ENCODE results near the gene ANKRD6.

Gene ANKRD6

GRCh38 chr6:89547281-89547680 is 114.3 kb downstream of the ANKRD6 start:
- no peak overlapping the region for H3K4me3 ChIP-seq (ENCODE audit: insufficient read depth, low read depth, low read length, poor library complexity, severe bottlenecking)
- H3K27ac ChIP-seq (ENCODE audit: insufficient read depth, low read length, poor library complexity, severe bottlenecking) = no peak overlapping the region
- no peaks in the 10 kb centered on the region for H3K27me3 ChIP-seq (replicated peaks; ENCODE audit: control insufficient read depth, insufficient read depth, low read length, poor library complexity, severe bottlenecking)
- no peak for DNase-seq
- H3K4me1 ChIP-seq (ENCODE audit: control insufficient read depth, insufficient read depth, low read length, poor library complexity, severe bottlenecking) = no peaks in the 10 kb centered on the region
- no peaks in the 10 kb centered on the region for H3K9me3 ChIP-seq (ENCODE audit: control insufficient read depth, low read length)
- no peaks in the 10 kb centered on the region for H3K36me3 ChIP-seq (ENCODE audit: control insufficient read depth, insufficient read depth, low read length)

- H3K27ac ChIP-seq (ENCODE audit: insufficient read depth, low read length, poor library complexity, severe bottlenecking) = no peak overlapping the region
- H3K4me3 ChIP-seq (ENCODE audit: insufficient read depth, low read depth, low read length, poor library complexity, severe bottlenecking) = no peak overlapping the region
- no peak for DNase-seq
- no peaks in the 10 kb centered on the region for H3K9me3 ChIP-seq (ENCODE audit: control insufficient read depth, low read length)
- no peaks in the 10 kb centered on the region for H3K36me3 ChIP-seq (ENCODE audit: control insufficient read depth, insufficient read depth, low read length)
- H3K27me3 ChIP-seq (replicated peaks; ENCODE audit: control insufficient read depth, insufficient read depth, low read length, poor library complexity, severe bottlenecking) = no peaks in the 10 kb centered on the region
- no peaks in the 10 kb centered on the region for H3K4me1 ChIP-seq (ENCODE audit: control insufficient read depth, insufficient read depth, low read length, poor library complexity, severe bottlenecking)
Observed at GRCh38 chr6:89553431-89553830, 120.5 kb downstream of the ANKRD6 start.

- Histone ChIP-seq H3K27ac (ENCODE audit: insufficient read depth, low read length, poor library complexity, severe bottlenecking) (no peak overlapping the region), H3K9me3 (ENCODE audit: control insufficient read depth, low read length) (no peaks in the 10 kb centered on the region), H3K36me3 (ENCODE audit: control insufficient read depth, insufficient read depth, low read length) (no peaks in the 10 kb centered on the region), H3K27me3 (replicated peaks; ENCODE audit: control insufficient read depth, insufficient read depth, low read length, poor library complexity, severe bottlenecking) (no peaks in the 10 kb centered on the region), H3K4me3 (ENCODE audit: insufficient read depth, low read depth, low read length, poor library complexity, severe bottlenecking) (no peak overlapping the region), H3K4me1 (ENCODE audit: control insufficient read depth, insufficient read depth, low read length, poor library complexity, severe bottlenecking) (no peaks in the 10 kb centered on the region)
- no peak for DNase-seq
Observed at GRCh38 chr6:89554106-89554505, 121.2 kb downstream of the ANKRD6 start.

GRCh38 chr6:89555031-89555430 is 122.1 kb downstream of the ANKRD6 start:
- Histone ChIP-seq H3K36me3 (ENCODE audit: control insufficient read depth, insufficient read depth, low read length) (no peaks in the 10 kb centered on the region), H3K27ac (ENCODE audit: insufficient read depth, low read length, poor library complexity, severe bottlenecking) (no peak overlapping the region), H3K9me3 (ENCODE audit: control insufficient read depth, low read length) (no peaks in the 10 kb centered on the region), H3K27me3 (replicated peaks; ENCODE audit: control insufficient read depth, insufficient read depth, low read length, poor library complexity, severe bottlenecking) (no peaks in the 10 kb centered on the region), H3K4me3 (ENCODE audit: insufficient read depth, low read depth, low read length, poor library complexity, severe bottlenecking) (no peak overlapping the region), H3K4me1 (ENCODE audit: control insufficient read depth, insufficient read depth, low read length, poor library complexity, severe bottlenecking) (no peaks in the 10 kb centered on the region)
- DNase-seq = no peak

- H3K4me1 ChIP-seq (ENCODE audit: control insufficient read depth, insufficient read depth, low read length, poor library complexity, severe bottlenecking) = no peaks in the 10 kb centered on the region
- no peak overlapping the region for H3K27ac ChIP-seq (ENCODE audit: insufficient read depth, low read length, poor library complexity, severe bottlenecking)
- no peaks in the 10 kb centered on the region for H3K27me3 ChIP-seq (replicated peaks; ENCODE audit: control insufficient read depth, insufficient read depth, low read length, poor library complexity, severe bottlenecking)
- no peak for DNase-seq
- H3K9me3 ChIP-seq (ENCODE audit: control insufficient read depth, low read length) = no peaks in the 10 kb centered on the region
- H3K36me3 ChIP-seq (ENCODE audit: control insufficient read depth, insufficient read depth, low read length) = no peaks in the 10 kb centered on the region
- H3K4me3 ChIP-seq (ENCODE audit: insufficient read depth, low read depth, low read length, poor library complexity, severe bottlenecking) = no peak overlapping the region
Observed at GRCh38 chr6:89555806-89556205, 122.9 kb downstream of the ANKRD6 start.

GRCh38 chr6:89559487-89559886 is 126.5 kb downstream of the ANKRD6 start:
- no peaks in the 10 kb centered on the region for H3K4me1 ChIP-seq (ENCODE audit: control insufficient read depth, insufficient read depth, low read length, poor library complexity, severe bottlenecking)
- no peak for DNase-seq

GRCh38 chr6:89562093-89562973 is 129.4 kb downstream of the ANKRD6 start:
- H3K9me3 ChIP-seq (ENCODE audit: control insufficient read depth, low read length) = no peaks in the 10 kb centered on the region
- no peaks in the 10 kb centered on the region for H3K27me3 ChIP-seq (replicated peaks; ENCODE audit: control insufficient read depth, insufficient read depth, low read length, poor library complexity, severe bottlenecking)
- no peak overlapping the region for H3K4me3 ChIP-seq (ENCODE audit: insufficient read depth, low read depth, low read length, poor library complexity, severe bottlenecking)
- no peaks in the 10 kb centered on the region for H3K36me3 ChIP-seq (ENCODE audit: control insufficient read depth, insufficient read depth, low read length)
- no peaks in the 10 kb centered on the region for H3K4me1 ChIP-seq (ENCODE audit: control insufficient read depth, insufficient read depth, low read length, poor library complexity, severe bottlenecking)
- H3K27ac ChIP-seq (ENCODE audit: insufficient read depth, low read length, poor library complexity, severe bottlenecking) = no peak overlapping the region
- DNase-seq = no peak

More at GRCh38 chr6:89559487-89559886, 126.5 kb downstream of the ANKRD6 start:
- Histone ChIP-seq H3K27me3 (replicated peaks; ENCODE audit: control insufficient read depth, insufficient read depth, low read length, poor library complexity, severe bottlenecking) (no peaks in the 10 kb centered on the region), H3K27ac (ENCODE audit: insufficient read depth, low read length, poor library complexity, severe bottlenecking) (no peak overlapping the region), H3K9me3 (ENCODE audit: control insufficient read depth, low read length) (no peaks in the 10 kb centered on the region), H3K36me3 (ENCODE audit: control insufficient read depth, insufficient read depth, low read length) (no peaks in the 10 kb centered on the region), H3K4me3 (ENCODE audit: insufficient read depth, low read depth, low read length, poor library complexity, severe bottlenecking) (no peak overlapping the region)

GRCh38 chr6:89563866-89564265 is 130.9 kb downstream of the ANKRD6 start:
- H3K36me3 ChIP-seq (ENCODE audit: control insufficient read depth, insufficient read depth, low read length) = no peaks in the 10 kb centered on the region
- H3K9me3 ChIP-seq (ENCODE audit: control insufficient read depth, low read length) = no peaks in the 10 kb centered on the region
- H3K27ac ChIP-seq (ENCODE audit: insufficient read depth, low read length, poor library complexity, severe bottlenecking) = no peak overlapping the region
- no peak overlapping the region for H3K4me3 ChIP-seq (ENCODE audit: insufficient read depth, low read depth, low read length, poor library complexity, severe bottlenecking)
- no peaks in the 10 kb centered on the region for H3K27me3 ChIP-seq (replicated peaks; ENCODE audit: control insufficient read depth, insufficient read depth, low read length, poor library complexity, severe bottlenecking)
- no peak for DNase-seq
- no peaks in the 10 kb centered on the region for H3K4me1 ChIP-seq (ENCODE audit: control insufficient read depth, insufficient read depth, low read length, poor library complexity, severe bottlenecking)

- no peak overlapping the region for H3K4me3 ChIP-seq (ENCODE audit: insufficient read depth, low read depth, low read length, poor library complexity, severe bottlenecking)
- H3K4me1 ChIP-seq (ENCODE audit: control insufficient read depth, insufficient read depth, low read length, poor library complexity, severe bottlenecking) = no peaks in the 10 kb centered on the region
- no peak for DNase-seq
- no peak overlapping the region for H3K27ac ChIP-seq (ENCODE audit: insufficient read depth, low read length, poor library complexity, severe bottlenecking)
- H3K9me3 ChIP-seq (ENCODE audit: control insufficient read depth, low read length) = no peaks in the 10 kb centered on the region
- H3K36me3 ChIP-seq (ENCODE audit: control insufficient read depth, insufficient read depth, low read length) = no peaks in the 10 kb centered on the region
- H3K27me3 ChIP-seq (replicated peaks; ENCODE audit: control insufficient read depth, insufficient read depth, low read length, poor library complexity, severe bottlenecking) = no peaks in the 10 kb centered on the region
Observed at GRCh38 chr6:89564752-89565427, 131.9 kb downstream of the ANKRD6 start.
